ENCODE results near the gene LPP.

GRCh38 chr3:188769831-188770230 lies 615.9 kb downstream of the LPP start:
- TF ChIP-seq, protein P1, sequence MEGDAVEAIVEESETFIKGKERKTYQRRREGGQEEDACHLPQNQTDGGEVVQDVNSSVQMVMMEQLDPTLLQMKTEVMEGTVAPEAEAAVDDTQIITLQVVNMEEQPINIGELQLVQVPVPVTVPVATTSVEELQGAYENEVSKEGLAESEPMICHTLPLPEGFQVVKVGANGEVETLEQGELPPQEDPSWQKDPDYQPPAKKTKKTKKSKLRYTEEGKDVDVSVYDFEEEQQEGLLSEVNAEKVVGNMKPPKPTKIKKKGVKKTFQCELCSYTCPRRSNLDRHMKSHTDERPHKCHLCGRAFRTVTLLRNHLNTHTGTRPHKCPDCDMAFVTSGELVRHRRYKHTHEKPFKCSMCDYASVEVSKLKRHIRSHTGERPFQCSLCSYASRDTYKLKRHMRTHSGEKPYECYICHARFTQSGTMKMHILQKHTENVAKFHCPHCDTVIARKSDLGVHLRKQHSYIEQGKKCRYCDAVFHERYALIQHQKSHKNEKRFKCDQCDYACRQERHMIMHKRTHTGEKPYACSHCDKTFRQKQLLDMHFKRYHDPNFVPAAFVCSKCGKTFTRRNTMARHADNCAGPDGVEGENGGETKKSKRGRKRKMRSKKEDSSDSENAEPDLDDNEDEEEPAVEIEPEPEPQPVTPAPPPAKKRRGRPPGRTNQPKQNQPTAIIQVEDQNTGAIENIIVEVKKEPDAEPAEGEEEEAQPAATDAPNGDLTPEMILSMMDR (IDR thresholded peaks at IDR 0.05; ENCODE audit: low read length) = no peak
- no peak for TF ChIP-seq EZH2 (IDR thresholded peaks at IDR 0.05; ENCODE audit: borderline replicate concordance, low read length)
